ENCODE data around the gene ASIC3. TPM values are rescaled to one million over a fixed set of nuclear protein-coding genes. Genes with fewer than 3 reads are reported as not detected.

ASIC3 gene
- 1 to 10 TPM; 1.1 to 1.2 TPM for total RNA-seq

DNA sequence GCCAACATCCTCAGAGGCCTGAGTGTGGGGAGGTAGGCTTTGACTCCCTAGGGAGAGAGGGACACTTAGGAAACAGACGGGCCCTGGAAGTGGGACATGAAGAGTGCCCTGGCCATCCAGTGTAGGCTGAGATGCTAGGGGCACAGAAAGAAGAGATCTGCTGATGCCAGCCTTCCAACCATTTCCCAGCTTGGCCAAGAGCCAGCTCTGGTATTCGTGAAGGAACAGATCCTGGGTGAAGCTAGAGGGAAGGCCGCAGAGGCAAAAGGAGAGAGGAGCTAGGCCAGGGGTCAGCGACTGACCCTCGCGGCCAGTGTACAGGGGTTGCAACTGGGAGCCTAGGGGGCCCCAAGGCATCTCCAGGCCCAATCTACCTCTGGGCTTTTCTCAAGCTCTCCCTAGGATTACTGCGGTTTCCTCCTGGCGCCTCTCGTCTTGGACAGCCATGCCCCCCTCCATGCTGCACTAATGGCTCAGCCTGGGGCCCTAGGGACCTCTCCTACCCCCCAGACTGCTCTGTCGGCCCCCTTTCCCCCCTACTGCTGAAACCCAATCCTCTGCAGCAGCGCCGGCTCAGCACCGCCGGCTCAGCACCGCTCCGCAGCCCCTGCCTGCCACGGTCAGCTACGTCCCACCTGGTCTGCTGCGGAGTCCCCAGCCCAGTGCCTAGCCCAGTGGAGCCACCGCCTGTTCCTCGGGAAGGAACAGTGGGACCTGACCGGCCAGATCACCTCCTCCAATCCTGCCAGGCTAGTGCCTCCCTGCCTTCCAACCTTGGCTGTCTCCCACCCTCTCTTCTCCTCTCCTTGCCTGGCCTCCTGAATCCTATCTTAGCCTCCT lies at the start of gene ASIC3:
Gene ASIC3, plus strand, starts transcription at position 556 of the 840 bp plus-strand sequence. CDS start 355 bp downstream, outside the sequence.
- TF ChIP-seq, protein P1, sequence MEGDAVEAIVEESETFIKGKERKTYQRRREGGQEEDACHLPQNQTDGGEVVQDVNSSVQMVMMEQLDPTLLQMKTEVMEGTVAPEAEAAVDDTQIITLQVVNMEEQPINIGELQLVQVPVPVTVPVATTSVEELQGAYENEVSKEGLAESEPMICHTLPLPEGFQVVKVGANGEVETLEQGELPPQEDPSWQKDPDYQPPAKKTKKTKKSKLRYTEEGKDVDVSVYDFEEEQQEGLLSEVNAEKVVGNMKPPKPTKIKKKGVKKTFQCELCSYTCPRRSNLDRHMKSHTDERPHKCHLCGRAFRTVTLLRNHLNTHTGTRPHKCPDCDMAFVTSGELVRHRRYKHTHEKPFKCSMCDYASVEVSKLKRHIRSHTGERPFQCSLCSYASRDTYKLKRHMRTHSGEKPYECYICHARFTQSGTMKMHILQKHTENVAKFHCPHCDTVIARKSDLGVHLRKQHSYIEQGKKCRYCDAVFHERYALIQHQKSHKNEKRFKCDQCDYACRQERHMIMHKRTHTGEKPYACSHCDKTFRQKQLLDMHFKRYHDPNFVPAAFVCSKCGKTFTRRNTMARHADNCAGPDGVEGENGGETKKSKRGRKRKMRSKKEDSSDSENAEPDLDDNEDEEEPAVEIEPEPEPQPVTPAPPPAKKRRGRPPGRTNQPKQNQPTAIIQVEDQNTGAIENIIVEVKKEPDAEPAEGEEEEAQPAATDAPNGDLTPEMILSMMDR (IDR thresholded peaks at IDR 0.05), result no peak
- no peak within 1 kb of the TSS for H3K4me3 ChIP-seq
- no peak for DNase-seq (ENCODE audit: low spot score)
- H3K9me3 ChIP-seq, result no peaks in the 10 kb centered on the region
- peaks cover 9% of the 10 kb centered on the region for H3K36me3 ChIP-seq
- H3K4me1 ChIP-seq, result peaks cover 0 to 18% of the 10 kb centered on the region in 2 donors
- no peaks in the 10 kb centered on the region for H3K27me3 ChIP-seq
- no peak within 1 kb of the TSS for H3K27ac ChIP-seq

- Histone ChIP-seq H3K36me3 (no peaks in the 10 kb centered on the region), H3K4me1 (peaks cover 0 to 25% of the 10 kb centered on the region in 2 donors), H3K27ac (no peak overlapping the region), H3K4me3 (no peak overlapping the region), H3K9me3 (no peaks in the 10 kb centered on the region), H3K27me3 (no peaks in the 10 kb centered on the region)
- no peak for DNase-seq (ENCODE audit: low spot score)
- TF ChIP-seq, protein P1 (IDR thresholded peaks at IDR 0.05), result no peak
These were observed 49.3 kb upstream of the ASIC3 start for GRCh38 chr7:150999001-150999400.

DNA sequence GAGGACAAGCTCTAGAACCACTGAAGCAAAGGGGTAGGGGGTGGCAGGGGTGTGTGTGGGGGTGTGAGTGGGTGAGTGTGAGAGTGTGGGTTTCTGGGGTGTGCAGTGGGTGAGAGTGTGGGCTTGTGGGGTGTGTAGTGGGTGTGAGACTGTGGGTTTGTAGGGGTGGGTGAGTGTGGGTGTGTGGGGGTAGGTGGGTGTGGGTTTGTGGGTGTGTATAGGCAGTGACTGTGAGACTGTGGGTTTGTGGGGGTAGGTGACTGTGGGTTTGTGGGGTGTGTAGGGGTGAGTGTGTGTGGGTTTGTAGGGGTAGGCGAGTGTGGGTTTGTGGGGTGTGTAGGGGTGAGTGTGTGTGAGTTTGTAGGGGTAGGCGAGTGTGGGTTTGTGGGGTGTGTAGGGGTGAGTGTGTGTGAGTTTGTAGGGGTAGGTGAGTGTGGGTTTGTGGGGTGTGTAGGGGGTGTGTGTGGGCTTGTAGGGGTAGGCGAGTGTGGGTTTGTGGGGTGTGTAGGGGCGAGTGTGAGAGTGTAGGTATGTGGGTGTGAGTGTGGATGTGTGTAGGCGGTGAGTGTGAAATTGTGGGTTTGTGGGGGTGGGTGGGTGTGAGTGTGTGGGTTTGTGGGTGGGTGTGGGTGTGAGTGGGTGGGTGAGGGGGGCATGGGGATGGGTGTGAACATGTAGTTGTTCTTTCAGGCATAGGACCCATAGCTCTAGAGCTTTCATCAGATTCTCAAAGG lies 48.7 kb upstream of the ASIC3 start:
- Histone ChIP-seq H3K27ac (no peak overlapping the region), H3K36me3 (no peaks in the 10 kb centered on the region), H3K4me3 (no peak overlapping the region), H3K27me3 (no peaks in the 10 kb centered on the region), H3K4me1 (peaks cover 0 to 20% of the 10 kb centered on the region in 2 donors), H3K9me3 (no peaks in the 10 kb centered on the region)
- no peak for DNase-seq (ENCODE audit: low spot score)
- TF ChIP-seq, protein P1 (IDR thresholded peaks at IDR 0.05), result no peak

- TF ChIP-seq, protein P1 (IDR thresholded peaks at IDR 0.05), result no peak
- peaks cover 0 to 10% of the 10 kb centered on the region in 2 donors for H3K4me1 ChIP-seq
- no peaks in the 10 kb centered on the region for H3K27me3 ChIP-seq
- H3K27ac ChIP-seq, result no peak overlapping the region
- no peaks in the 10 kb centered on the region for H3K9me3 ChIP-seq
- DNase-seq (ENCODE audit: low spot score), result no peak
- H3K4me3 ChIP-seq, result no peak overlapping the region
- H3K36me3 ChIP-seq, result no peaks in the 10 kb centered on the region
These were observed 47.3 kb upstream of the ASIC3 start for GRCh38 chr7:151000897-151001495.

GRCh38 chr7:151001546-151001945 lies 46.8 kb upstream of the ASIC3 start:
- no peak overlapping the region for H3K27ac ChIP-seq
- H3K27me3 ChIP-seq, result no peaks in the 10 kb centered on the region
- no peak overlapping the region for H3K4me3 ChIP-seq
- TF ChIP-seq, protein P1 (IDR thresholded peaks at IDR 0.05), result no peak
- H3K36me3 ChIP-seq, result no peaks in the 10 kb centered on the region
- no peak for DNase-seq (ENCODE audit: low spot score)
- H3K4me1 ChIP-seq, result peaks cover 0 to 6% of the 10 kb centered on the region in 2 donors
- H3K9me3 ChIP-seq, result no peaks in the 10 kb centered on the region

Measured in right atrium auricular region (tissue), 2 donors.